LNCaP clone FGC (cell line): ENCODE results near the gene VSX2.

Experiments used
- DNase-seq: peaks from one replicate; pipeline ENCODE4 v3.0.0-alpha.2; 2011; ENCODE audit warnings: low read depth
- H3K4me3 ChIP-seq: 2 replicates; pipeline ENCODE4 v1.5.1; 2011; ENCODE audit warnings: mild to moderate bottlenecking, low read depth, low read length, control low read depth
- CTCF ChIP-seq: IDR thresholded peaks from 2 replicates; pipeline ENCODE4 v1.5.1; 2012; ENCODE audit warnings: mild to moderate bottlenecking; ENCODE audit not compliant: control insufficient read depth, insufficient read depth; ENCODE audit errors: extremely low read depth

The VSX2 gene

GRCh38 chr14:74278080-74278479 is 38.8 kb downstream of the VSX2 start:
- no peak for DNase-seq
- no peak overlapping the region for H3K4me3 ChIP-seq
- no peak for TF ChIP-seq CTCF

GRCh38 chr14:74281069-74281468 is 41.8 kb downstream of the VSX2 start:
- no peak overlapping the region for H3K4me3 ChIP-seq
- TF ChIP-seq CTCF: no peak
- no peak for DNase-seq

- no peak for TF ChIP-seq CTCF
- H3K4me3 ChIP-seq: no peak overlapping the region
- DNase-seq: no peak
Observed at GRCh38 chr14:74286736-74287135, 47.5 kb downstream of the VSX2 start.

- H3K4me3 ChIP-seq: no peak overlapping the region
- no peak for DNase-seq
- TF ChIP-seq CTCF: no peak
Observed at GRCh38 chr14:74289801-74290200, 50.6 kb downstream of the VSX2 start.

GRCh38 chr14:74290415-74290814 is 51.2 kb downstream of the VSX2 start:
- no peak overlapping the region for H3K4me3 ChIP-seq
- DNase-seq: no peak
- peak; percentile 39; the same call in 1 of the 2 replicates for TF ChIP-seq CTCF

- no peak for DNase-seq
- TF ChIP-seq CTCF: no peak
- H3K4me3 ChIP-seq: no peak overlapping the region
Observed at GRCh38 chr14:74292061-74292460, 52.8 kb downstream of the VSX2 start.

- TF ChIP-seq CTCF: no peak
- DNase-seq: no peak
- no peak overlapping the region for H3K4me3 ChIP-seq
Observed at GRCh38 chr14:74293606-74294005, 54.4 kb downstream of the VSX2 start.
